Heart left ventricle (tissue), 13 donors: ENCODE results near the gene BAZ2B.

Source experiments
- CTCF ChIP-seq, 12 donors: fragments of 200-600 bp; sonication (generic) in 4 of 12; IDR thresholded peaks; one replicate each; pipeline versions ENCODE4 v1.5.0 to v1.8.0; 2018 to 2022; ENCODE audit warnings: antibody characterized with exemption in 12 of 12, mild to moderate bottlenecking in 5 of 12
- POLR2A ChIP-seq, 2 donors: fragments of 450-650 bp; IDR thresholded peaks; one replicate each; pipeline ENCODE4 v1.6.1; 2017; ENCODE audit warnings: antibody characterized with exemption in 2 of 2, mild to moderate bottlenecking in 2 of 2, moderate library complexity in 2 of 2
- donor health status: ischemic (EF 13 %, LVEDD 7.1; RV severe dilation, severe dysfunction).
- donor health status: DM: no; HTN: yes; CAD: no.
- donor health status: DM: no; HTN: no; CAD: no.
- donor health status: ischemic (EF 25% LVEDD 6.9; RV normal size, moderate dysfunction).
- donor health status: ischemic (EF 25% LVEDD 5.7; RV mildly dilated, moderate dysfunction).
- donor health status: ischemic (EF 35%, LVEDD 5.7; RV mildly dilated, moderate dysfunction).
- donor health status: nonischemic (EF 11% LVEDD 7.7; RV severe dilation, severe dysfunction).
- donor health status: DM: yes; HTN: yes; CAD: no.
- donor health status: PGD.
- donor health status: ischemic (EF 29% LVEDD 5.4; RV normal size, mild dysfunction).
- donor health status: nonischemic (EF 23%, LVEDD 6.1; RV moderate dilation, normal function).

GRCh38 chr2:159381574-159381973 is 234.8 kb downstream of the BAZ2B start:
- TF ChIP-seq CTCF (IDR thresholded peaks at IDR 0.05) (no peak), POLR2A (IDR thresholded peaks at IDR 0.05) (no peak)
